GM12878 (cell line): ENCODE results near the gene CD207. TPM values are rescaled to one million over a fixed set of nuclear protein-coding genes. Genes with fewer than 3 reads are reported as not detected.

Experiments
- ATAC-seq: fragments of 200-7000 bp; cut with Tn5 transposase; 3 replicates; pipeline ENCODE4 v1.9.1; 2020; ENCODE audit warnings: mild to moderate bottlenecking, moderate library complexity
- BruUV-seq: library from RNA; stranded (reverse); fragments of 400-500 nt; replicated peaks from 2 replicates; lab custom pipeline; 2021; lab: Mats Ljungman, UMichigan
- CTCF ChIA-PET: fragments of 300-600 bp; sonication (Branson Sonifier 250); formaldehyde crosslinking; extraction: SDS; loops from one replicate; lab custom pipeline; 2021; ENCODE audit warnings: inconsistent platforms; lab: Yijun Ruan, JAX
- POLR2A ChIA-PET: fragments of 350-600 bp; formaldehyde crosslinking; extraction: SDS; loops from one replicate; lab custom pipeline; 2021; ENCODE audit warnings: inconsistent platforms; lab: Charles Lee
- RAD21 ChIA-PET: fragments of 300-600 bp; sonication (Branson Sonifier 250); formaldehyde crosslinking; loops from one replicate; lab custom pipeline; 2023; ENCODE audit warnings: antibody characterized with exemption; ENCODE audit not compliant: unreplicated experiment; lab: Charles Lee
- SMC1A ChIA-PET: fragments of 300-600 bp; sonication (Branson Sonifier 250); formaldehyde crosslinking; loops from one replicate; lab custom pipeline; 2023; ENCODE audit not compliant: unreplicated experiment, uncharacterized antibody; lab: Charles Lee
- DNase-seq: peaks from one replicate; pipeline ENCODE4 v3.0.0-alpha.2; 2011; ENCODE audit warnings: low read depth, low spot score
- FAIRE-seq: peaks from 3 replicates; lab custom pipeline; 2011; peaks lifted over from hg19 to GRCh38; lab: Jason Lieb, UNC
- H2AFZ ChIP-seq: 2 replicates; pipeline ENCODE4 v1.6.0; 2011; ENCODE audit warnings: low read depth, low read length, control low read depth; ENCODE audit not compliant: control insufficient read depth
- H3K27ac ChIP-seq: 2 replicates; pipeline ENCODE4 v1.5.1; 2011; ENCODE audit warnings: control low read depth; ENCODE audit not compliant: control insufficient read depth, insufficient read depth
- H3K27me3 ChIP-seq, 2 experiments: replicated peaks in 1 of 2; 2 replicates each; pipeline versions ENCODE4 v1.6.0 to v1.6.1; 2011; ENCODE audit warnings: low read length in 1 of 2; ENCODE audit not compliant: control insufficient read depth in 2 of 2, insufficient read depth in 2 of 2
- H3K36me3 ChIP-seq, 2 experiments: 2 replicates each; pipeline ENCODE4 v1.5.1; 2011; ENCODE audit warnings: low read length in 1 of 2; ENCODE audit not compliant: control insufficient read depth in 2 of 2, insufficient read depth in 2 of 2
- H3K4me1 ChIP-seq: 2 replicates; pipeline ENCODE4 v1.6.1; 2011; ENCODE audit warnings: mild to moderate bottlenecking, low read length, moderate library complexity, mixed read lengths; ENCODE audit not compliant: control insufficient read depth, insufficient read depth
- H3K4me2 ChIP-seq: 2 replicates; pipeline ENCODE4 v1.6.0; 2011; ENCODE audit warnings: control low read depth; ENCODE audit not compliant: control insufficient read depth, insufficient read depth
- H3K4me3 ChIP-seq: fragments of 200-600 bp; sonication (generic); 2 replicates; pipeline ENCODE4 v1.5.1; 2016
- H3K79me2 ChIP-seq: 2 replicates; pipeline ENCODE4 v1.6.0; 2011; ENCODE audit warnings: low read length; ENCODE audit not compliant: control insufficient read depth, insufficient read depth
- H3K9ac ChIP-seq: 2 replicates; pipeline ENCODE4 v1.8.0; 2011; ENCODE audit warnings: low read length, control low read depth, mixed read lengths; ENCODE audit not compliant: control insufficient read depth, insufficient read depth
- H3K9me3 ChIP-seq: replicated peaks from 3 replicates; pipeline ENCODE4 v1.5.1; 2011; ENCODE audit warnings: mild to moderate bottlenecking, low read length; ENCODE audit not compliant: control insufficient read depth, insufficient read depth
- H4K20me1 ChIP-seq: 2 replicates; pipeline ENCODE4 v1.6.0; 2011; ENCODE audit not compliant: control insufficient read depth, insufficient read depth
- BMI1 ChIP-seq: fragments of 450-650 bp; IDR thresholded peaks from 2 replicates; pipeline ENCODE4 v1.6.1; 2016; ENCODE audit warnings: mild to moderate bottlenecking, moderate library complexity, borderline replicate concordance
- CHD1 ChIP-seq: IDR thresholded peaks from 2 replicates; pipeline ENCODE4 v1.6.1; 2012; ENCODE audit warnings: low read depth, low read length, improper control_type of control experiment
- EGR1 ChIP-seq, 2 experiments: IDR thresholded peaks; 1 replicate in 1 of 2; 2 replicates in 1 of 2; pipeline ENCODE4 v1.6.1; 2011 to 2012; ENCODE audit warnings: low read depth in 2 of 2, low read length in 2 of 2, borderline replicate concordance in 1 of 2, mild to moderate bottlenecking in 1 of 2, moderate library complexity in 1 of 2
- ETV6 ChIP-seq, 2 experiments: fragments of 450-650 bp in 1 of 2; IDR thresholded peaks in 1 of 2; conservative IDR thresholded peaks in 1 of 2; 2 replicates each; pipeline ENCODE4 v1.6.1; 2014; ENCODE audit warnings: antibody characterized with exemption in 1 of 2, borderline replicate concordance in 1 of 2, low read depth in 1 of 2, mild to moderate bottlenecking in 1 of 2, moderate library complexity in 1 of 2
- FOXM1 ChIP-seq: IDR thresholded peaks from 2 replicates; pipeline ENCODE4 v1.6.1; 2012; ENCODE audit warnings: low read depth, mild to moderate bottlenecking, inconsistent platforms, low read length, moderate library complexity
- HDAC2 ChIP-seq: fragments of 200-600 bp; sonication (generic); IDR thresholded peaks from 2 replicates; pipeline ENCODE4 v1.6.1; 2017
- KDM1A ChIP-seq: fragments of 200-600 bp; sonication (generic); IDR thresholded peaks from 2 replicates; pipeline ENCODE4 v1.6.1; 2016; ENCODE audit warnings: borderline replicate concordance
- KLF5 ChIP-seq: fragments of 450-650 bp; IDR thresholded peaks from 2 replicates; pipeline ENCODE4 v1.6.1; 2014; ENCODE audit warnings: mild to moderate bottlenecking; ENCODE audit not compliant: partially characterized antibody
- MTA3 ChIP-seq: IDR thresholded peaks from 2 replicates; pipeline ENCODE4 v1.6.1; 2012; ENCODE audit warnings: low read length, inconsistent platforms, borderline replicate concordance
- MXI1 ChIP-seq: fragments of 150-350 bp; IDR thresholded peaks from 2 replicates; pipeline ENCODE4 v1.6.1; 2011; ENCODE audit warnings: low read depth, mild to moderate bottlenecking, inconsistent platforms, low read length, improper control_type of control experiment
- MYC ChIP-seq: IDR thresholded peaks from 2 replicates; pipeline ENCODE4 v1.6.1; 2011; ENCODE audit warnings: mild to moderate bottlenecking, low read length, moderate library complexity, inconsistent platforms; ENCODE audit not compliant: insufficient read depth, insufficient replicate concordance, insufficient read length, severe bottlenecking
- NFIC ChIP-seq: IDR thresholded peaks from 2 replicates; pipeline ENCODE4 v1.6.1; 2012; ENCODE audit warnings: low read depth, mild to moderate bottlenecking, inconsistent platforms, low read length, moderate library complexity
- PAX5 ChIP-seq: IDR thresholded peaks from 2 replicates; pipeline ENCODE4 v1.6.1; 2011; ENCODE audit warnings: low read depth, low read length, borderline replicate concordance
- POLR2AphosphoS5 ChIP-seq: IDR thresholded peaks from 2 replicates; pipeline ENCODE4 v1.6.1; 2011; ENCODE audit warnings: mild to moderate bottlenecking, low read length, inconsistent platforms
- RCOR1 ChIP-seq: conservative IDR thresholded peaks from 2 replicates; pipeline ENCODE4 v1.6.1; 2012; ENCODE audit warnings: low read depth, low read length, improper control_type of control experiment
- SMAD5 ChIP-seq: IDR thresholded peaks from 2 replicates; pipeline ENCODE4 v1.6.1; 2016; ENCODE audit warnings: antibody characterized with exemption, low read depth
- WGBS: methylation state at CpG from one replicate; pipeline ENCODE4 v1.1.6; 2016; ENCODE audit warnings: low lambda C conversion rate; ENCODE audit not compliant: insufficient replicate concordance, insufficient coverage; ENCODE audit errors: missing lambda C conversion rate; 5-methylcytosine and 5-hydroxymethylcytosine counted together
- in situ Hi-C: fragments of 300-500 bp; cut with MboI; formaldehyde crosslinking; loops from 9 replicates; pipeline ENCODE4 v1.14.3; 2018; ENCODE audit warnings: mixed read lengths
- intact Hi-C: fragments of 100-400 bp; cut with micrococcal nuclease; formaldehyde crosslinking; loops from one replicate; pipeline ENCODE4 v1.14.2; 2022; ENCODE audit not compliant: unreplicated experiment
- polyA plus RNA-seq, 11 experiments: library from polyadenylated mRNA; depleted of rRNA in 4 of 11; unstranded in 6 of 11; stranded (reverse) in 5 of 11; fragments of >200 nt; fragmentation: Nextera tagmentation in 4 of 11; fragmentation: Illumina TruSeq in 1 of 11; extraction: Ambion mirVana in 4 of 11; extraction: Trizol in 1 of 11; gene quantifications; 1 replicate in 1 of 11; 2 replicates in 10 of 11; pipeline versions ENCODE4 v1.2.1 to v1.2.3, GENCODE V29; 2011 to 2016; ENCODE audit warnings: inconsistent platforms in 2 of 11, missing spikeins in 2 of 11, low read depth in 1 of 11
- total RNA-seq, 4 experiments: library from RNA; depleted of rRNA in 3 of 4; stranded (reverse); fragments of >200 nt in 3 of 4; fragmentation: Illumina TruSeq in 1 of 4; extraction: Trizol in 1 of 4; gene quantifications; 2 replicates each; pipeline versions ENCODE4 v1.2.1 to v1.2.3, GENCODE V29; 2013 to 2021
- TF ChIP-seq, protein P1 (sequence below): fragments of 450-650 bp; IDR thresholded peaks from 2 replicates; pipeline ENCODE4 v1.6.1; 2016; ENCODE audit warnings: mild to moderate bottlenecking

Gene CD207
- total and polyA plus RNA-seq, 10 of the 15 experiments (the other 5 are each of a cell fraction or from before 2014, with no cell fraction given): not detected

- Histone ChIP-seq H3K79me2 (no peaks in the 10 kb centered on the region), H3K9me3 (no peaks in the 10 kb centered on the region), H4K20me1 (no peaks in the 10 kb centered on the region), H3K27ac (no peak overlapping the region), H3K4me3 (no peak overlapping the region), H3K4me2 (no peak overlapping the region), H3K36me3 (no peaks in the 10 kb centered on the region), H2AFZ (no peak overlapping the region), H3K4me1 (no peaks in the 10 kb centered on the region), H3K9ac (no peak overlapping the region), H3K27me3 (peaks cover 2 to 5% of the 10 kb centered on the region in 2 experiments)
- ChIA-PET CTCF (no interaction called here), RAD21 (no interaction called here), POLR2A (no interaction called here), SMC1A (no interaction called here)
- FAIRE-seq (no peak), DNase-seq (no peak), ATAC-seq (no peak)
- BruUV-seq: no TSS peak
- WGBS: 0% methylated on average over 5 of the region's 5 CpGs
- intact Hi-C loops: no loop called here
- TF ChIP-seq CHD1 (no peak), MXI1 (no peak), HDAC2 (no peak), SMAD5 (no peak), RCOR1 (no peak)
- in situ Hi-C loops: no loop called here
Observed at GRCh38 chr2:70830366-70830765, 5.2 kb downstream of the CD207 start.

- Histone ChIP-seq H3K4me1 (no peaks in the 10 kb centered on the region), H3K4me2 (no peak overlapping the region), H3K27me3 (peaks cover 2 to 5% of the 10 kb centered on the region in 2 experiments), H4K20me1 (no peaks in the 10 kb centered on the region), H2AFZ (no peak overlapping the region), H3K4me3 (no peak overlapping the region), H3K79me2 (no peaks in the 10 kb centered on the region), H3K27ac (no peak overlapping the region), H3K9ac (no peak overlapping the region), H3K36me3 (no peaks in the 10 kb centered on the region), H3K9me3 (no peaks in the 10 kb centered on the region)
- ATAC-seq (no peak), DNase-seq (no peak), FAIRE-seq (no peak)
- intact Hi-C loops: no loop called here
- ChIA-PET RAD21 (no interaction called here), CTCF (no interaction called here), SMC1A (no interaction called here), POLR2A (no interaction called here)
- TF ChIP-seq, protein P1, sequence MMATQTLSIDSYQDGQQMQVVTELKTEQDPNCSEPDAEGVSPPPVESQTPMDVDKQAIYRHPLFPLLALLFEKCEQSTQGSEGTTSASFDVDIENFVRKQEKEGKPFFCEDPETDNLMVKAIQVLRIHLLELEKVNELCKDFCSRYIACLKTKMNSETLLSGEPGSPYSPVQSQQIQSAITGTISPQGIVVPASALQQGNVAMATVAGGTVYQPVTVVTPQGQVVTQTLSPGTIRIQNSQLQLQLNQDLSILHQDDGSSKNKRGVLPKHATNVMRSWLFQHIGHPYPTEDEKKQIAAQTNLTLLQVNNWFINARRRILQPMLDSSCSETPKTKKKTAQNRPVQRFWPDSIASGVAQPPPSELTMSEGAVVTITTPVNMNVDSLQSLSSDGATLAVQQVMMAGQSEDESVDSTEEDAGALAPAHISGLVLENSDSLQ: no peak
- no peak for TF ChIP-seq NFIC
- TF ChIP-seq RCOR1: no peak
- TF ChIP-seq MTA3: no peak
- no peak for TF ChIP-seq POLR2AphosphoS5
- no peak for TF ChIP-seq KLF5
- no peak for TF ChIP-seq KDM1A
- TF ChIP-seq MYC: no peak
- no peak for TF ChIP-seq BMI1
- no peak for TF ChIP-seq EGR1 (IDR thresholded peaks at IDR 0.05; ENCODE audit: borderline replicate concordance in 1 of 2, low read depth in 2 of 2, low read length in 2 of 2)
- no peak for TF ChIP-seq FOXM1
- TF ChIP-seq ETV6 (conservative IDR thresholded peaks at IDR 0.05 in 1 of 2, IDR thresholded peaks at IDR 0.05 in 1 of 2; ENCODE audit: borderline replicate concordance in 1 of 2, low read depth in 1 of 2): no peak
- TF ChIP-seq PAX5: no peak
- 5% methylated on average over 1 of the region's 1 CpG for WGBS
- no TSS peak for BruUV-seq
- in situ Hi-C loops: no loop called here
Observed at GRCh38 chr2:70829916-70830315, 5.7 kb downstream of the CD207 start.
